HUES64 (cell line): ENCODE measurements around the gene TNFRSF1A.

Experiments used
- H3K27ac ChIP-seq: 2 replicates; pipeline ENCODE4 v1.7.0; 2013; ENCODE audit warnings: low read depth, low read length, inconsistent platforms
- H3K27me3 ChIP-seq: 2 replicates; pipeline ENCODE4 v1.6.1; 2013; ENCODE audit warnings: mild to moderate bottlenecking, low read length; ENCODE audit not compliant: insufficient read depth
- H3K36me3 ChIP-seq: 2 replicates; pipeline ENCODE4 v1.6.1; 2013; ENCODE audit warnings: mild to moderate bottlenecking, low read length; ENCODE audit not compliant: insufficient read depth
- H3K4me1 ChIP-seq: 2 replicates; pipeline ENCODE4 v1.6.1; 2013; ENCODE audit warnings: mild to moderate bottlenecking, low read length, moderate library complexity; ENCODE audit not compliant: insufficient read depth
- H3K4me3 ChIP-seq: 2 replicates; pipeline ENCODE4 v1.5.1; 2013; ENCODE audit warnings: mild to moderate bottlenecking, low read length, moderate library complexity
- H3K9ac ChIP-seq: 2 replicates; pipeline ENCODE4 v1.6.1; 2013; ENCODE audit warnings: mild to moderate bottlenecking, low read depth, low read length
- H3K9me3 ChIP-seq: 2 replicates; pipeline ENCODE4 v1.6.1; 2013; ENCODE audit warnings: low read depth, low read length; ENCODE audit not compliant: insufficient read depth
- WGBS: fragments of 150-250, 120-280 bp; methylation state at CpG from one replicate; pipeline ENCODE4 v1.1.7; 2013; ENCODE audit warnings: missing lambda C conversion rate; 5-methylcytosine and 5-hydroxymethylcytosine counted together

The TNFRSF1A gene

DNA sequence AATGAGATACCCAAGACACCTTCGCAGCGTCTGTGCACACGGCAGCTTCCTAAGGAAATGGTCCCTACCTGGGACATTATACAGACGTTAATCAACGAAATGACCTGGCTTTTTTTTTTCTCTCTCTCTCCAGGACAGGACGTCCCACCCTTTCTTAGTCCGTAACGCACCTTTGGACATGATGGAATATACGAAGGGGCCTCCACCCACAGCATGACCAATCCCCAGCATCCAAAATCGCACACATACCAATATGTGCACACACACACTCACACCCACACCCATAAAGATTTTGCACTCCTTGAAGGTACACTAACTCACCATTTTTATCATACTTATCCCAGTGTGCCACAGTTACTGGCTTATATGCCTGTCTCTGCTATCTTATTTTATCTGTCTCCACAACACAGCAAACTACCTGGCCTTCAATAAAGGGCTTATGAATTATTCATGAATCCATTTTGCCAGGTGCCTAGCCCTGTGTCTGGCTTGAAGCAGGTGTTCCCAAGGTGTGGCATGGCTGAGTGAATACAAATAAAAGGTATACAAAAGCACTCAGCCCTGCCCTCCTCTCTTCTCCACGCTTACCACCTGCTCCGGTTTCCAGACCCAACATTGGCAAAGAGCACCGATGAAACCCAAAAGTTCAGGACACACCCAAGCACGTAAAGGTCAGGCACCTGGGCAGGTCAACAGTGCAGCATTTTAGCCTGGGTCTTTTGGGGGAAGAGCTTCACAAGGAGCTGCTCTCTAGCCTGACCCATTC lies 31.3 kb upstream of the TNFRSF1A start:
- Histone ChIP-seq H3K27ac (peak overlapping the region; percentile 55; the same call in 1 of the 2 replicates), H3K4me3 (peak overlapping the region; percentile 56)

DNA sequence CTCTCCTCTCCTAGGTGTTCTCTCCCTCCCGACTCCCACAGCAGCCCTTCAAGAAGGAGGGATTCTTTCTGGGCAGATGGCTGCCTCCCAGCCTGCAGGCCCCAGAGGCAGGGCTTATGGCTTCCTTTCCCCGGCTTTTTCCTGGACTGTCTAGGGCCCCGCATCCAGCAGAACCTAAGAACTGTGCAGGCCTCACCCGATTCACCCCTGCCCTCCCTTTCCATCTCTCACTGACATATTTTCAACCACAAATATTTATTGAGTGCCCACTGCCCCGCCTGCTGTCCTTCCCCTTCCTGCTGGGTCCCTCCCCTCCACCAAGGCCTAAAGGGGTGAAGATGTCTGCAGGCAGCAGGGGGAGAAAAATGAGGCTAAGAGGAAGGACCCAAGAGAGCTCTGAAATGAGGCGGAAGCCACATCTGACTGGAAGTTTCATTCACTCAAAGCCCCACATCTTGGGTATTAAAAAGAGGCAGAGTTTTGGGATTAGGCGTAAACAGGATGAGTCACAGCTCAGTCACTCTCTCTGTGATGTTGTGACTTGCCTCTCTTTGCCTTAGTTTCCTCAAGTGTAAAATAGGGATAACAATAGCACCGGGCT lies 30.6 kb upstream of the TNFRSF1A start:
- Histone ChIP-seq H3K4me1 (peaks cover 60% of the 10 kb centered on the region), H3K4me3 (peak overlapping the region; percentile 56), H3K9me3 (no peaks in the 10 kb centered on the region), H3K9ac (no peak overlapping the region), H3K27me3 (peaks cover 9% of the 10 kb centered on the region; the same call in 1 of the 2 replicates), H3K27ac (peak overlapping the region; percentile 55; the same call in 1 of the 2 replicates), H3K36me3 (no peaks in the 10 kb centered on the region)
- WGBS, result 28% methylated on average over 8 of the region's 8 CpGs

More for the DNA sequence above, 31.3 kb upstream of the TNFRSF1A start:
- Histone ChIP-seq H3K4me1 (peaks cover 60% of the 10 kb centered on the region), H3K9me3 (no peaks in the 10 kb centered on the region), H3K27me3 (peaks cover 9% of the 10 kb centered on the region; the same call in 1 of the 2 replicates), H3K36me3 (no peaks in the 10 kb centered on the region), H3K9ac (no peak overlapping the region)
- WGBS, result 32% methylated on average over 14 of the region's 14 CpGs

DNA sequence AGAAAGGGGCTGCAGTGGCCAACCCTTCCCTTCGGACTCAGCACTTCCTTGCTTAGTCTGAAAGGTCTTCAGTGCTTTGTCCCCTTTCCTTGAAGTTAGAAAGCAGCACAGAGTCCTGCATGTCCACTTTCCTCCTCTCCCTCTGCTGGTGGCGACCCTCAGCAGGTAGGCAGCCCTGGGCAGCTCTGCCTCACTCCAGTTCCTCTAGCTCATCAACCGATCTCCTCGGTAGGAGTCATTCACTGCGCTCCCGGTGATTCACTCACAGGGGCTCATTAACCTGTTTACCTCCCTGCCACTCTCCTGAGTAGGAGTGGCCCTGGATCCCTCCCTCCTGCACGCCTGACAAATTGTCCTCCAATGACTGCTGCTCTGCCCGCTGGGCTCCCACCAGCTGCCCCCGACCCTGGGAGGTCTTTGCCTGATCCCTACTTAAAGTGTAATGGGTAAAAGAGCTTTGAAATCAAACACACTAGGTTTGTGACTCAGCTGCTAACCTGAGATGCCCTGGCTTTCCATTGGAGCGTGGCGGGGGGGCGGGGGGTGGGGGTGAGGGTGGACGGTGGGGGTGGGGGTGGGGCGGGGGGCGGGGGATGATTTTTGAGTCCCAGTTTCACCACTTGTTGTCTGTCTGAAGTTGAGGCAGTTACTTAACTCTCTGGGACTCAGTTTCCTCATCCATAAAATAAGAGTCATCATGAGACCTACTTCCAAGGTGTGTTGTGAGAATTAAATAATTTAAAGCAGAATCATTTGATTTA lies 29.3 kb upstream of the TNFRSF1A start:
- Histone ChIP-seq H3K27me3 (peaks cover 9% of the 10 kb centered on the region; the same call in 1 of the 2 replicates), H3K9ac (peak overlapping the region; percentile 2; the same call in 1 of the 2 replicates), H3K9me3 (no peaks in the 10 kb centered on the region), H3K36me3 (no peaks in the 10 kb centered on the region), H3K27ac (peak overlapping the region; percentile 86), H3K4me3 (peak overlapping the region; percentile 37), H3K4me1 (peaks cover 46% of the 10 kb centered on the region)
- WGBS, result 4% methylated on average over 9 of the region's 15 CpGs

DNA sequence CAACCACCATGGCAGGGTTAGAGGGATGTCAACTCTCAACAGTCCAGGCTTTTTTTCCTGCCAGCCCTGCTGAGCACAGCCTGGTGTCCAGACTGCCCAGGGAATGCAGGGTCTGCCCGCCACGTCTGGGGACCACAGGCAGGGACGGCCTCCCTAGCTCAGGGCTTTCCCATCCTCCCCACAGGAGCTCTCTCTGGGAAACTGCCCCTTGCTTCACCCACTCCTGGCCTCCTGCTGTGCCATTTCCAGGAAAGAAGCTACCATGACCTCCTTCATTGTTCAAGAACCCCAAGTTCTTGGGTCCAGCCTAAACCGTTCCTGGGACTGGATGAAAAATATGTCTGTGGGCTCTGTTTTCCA lies 28.7 kb upstream of the TNFRSF1A start:
- Histone ChIP-seq H3K27me3 (peaks cover 9% of the 10 kb centered on the region; the same call in 1 of the 2 replicates), H3K9me3 (no peaks in the 10 kb centered on the region), H3K27ac (peak overlapping the region; percentile 86), H3K4me1 (peaks cover 41% of the 10 kb centered on the region), H3K4me3 (peak overlapping the region; percentile 37), H3K9ac (peak overlapping the region; percentile 2; the same call in 1 of the 2 replicates), H3K36me3 (no peaks in the 10 kb centered on the region)
- WGBS, result 65% methylated on average over 4 of the region's 4 CpGs

DNA sequence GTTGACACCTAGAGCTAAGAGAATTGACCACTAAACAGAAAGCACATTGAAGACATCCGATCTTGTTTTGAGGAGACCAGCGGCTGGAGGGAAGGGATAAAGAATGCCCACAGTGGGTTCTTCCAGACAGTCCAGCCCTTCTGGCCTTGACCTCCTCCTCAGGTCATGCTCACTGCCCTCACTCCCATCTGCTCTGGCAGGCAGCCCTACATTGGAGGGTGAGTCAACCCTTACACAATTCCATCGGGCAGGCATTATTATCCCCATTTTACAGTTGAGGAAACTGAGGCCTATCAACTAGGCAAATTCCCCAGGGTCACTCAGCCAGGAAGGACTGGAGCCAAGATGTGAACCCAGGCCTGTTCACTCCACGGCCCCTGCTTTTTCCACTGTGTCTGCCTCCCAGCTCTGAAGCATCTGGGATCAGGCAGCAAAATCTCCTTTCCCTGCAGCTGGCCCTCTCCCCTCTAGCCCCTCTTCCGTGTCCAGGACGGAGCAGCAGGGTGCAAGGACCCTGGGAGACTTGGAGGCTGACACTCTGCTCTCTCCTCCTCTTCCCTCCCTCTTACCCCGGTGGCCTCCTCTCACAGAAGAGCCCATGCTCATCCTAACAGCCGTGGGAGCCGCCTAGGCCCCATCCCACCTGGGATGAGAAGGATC lies 28.2 kb upstream of the TNFRSF1A start:
- H3K4me3 ChIP-seq, result no peak overlapping the region
- peaks cover 40% of the 10 kb centered on the region for H3K4me1 ChIP-seq
- no peak overlapping the region for H3K9ac ChIP-seq
- peaks cover 9% of the 10 kb centered on the region; the same call in 1 of the 2 replicates for H3K27me3 ChIP-seq
- WGBS, result 83% methylated on average over 9 of the region's 9 CpGs
- H3K36me3 ChIP-seq, result no peaks in the 10 kb centered on the region
- H3K9me3 ChIP-seq, result no peaks in the 10 kb centered on the region
- peak overlapping the region; percentile 86 for H3K27ac ChIP-seq

DNA sequence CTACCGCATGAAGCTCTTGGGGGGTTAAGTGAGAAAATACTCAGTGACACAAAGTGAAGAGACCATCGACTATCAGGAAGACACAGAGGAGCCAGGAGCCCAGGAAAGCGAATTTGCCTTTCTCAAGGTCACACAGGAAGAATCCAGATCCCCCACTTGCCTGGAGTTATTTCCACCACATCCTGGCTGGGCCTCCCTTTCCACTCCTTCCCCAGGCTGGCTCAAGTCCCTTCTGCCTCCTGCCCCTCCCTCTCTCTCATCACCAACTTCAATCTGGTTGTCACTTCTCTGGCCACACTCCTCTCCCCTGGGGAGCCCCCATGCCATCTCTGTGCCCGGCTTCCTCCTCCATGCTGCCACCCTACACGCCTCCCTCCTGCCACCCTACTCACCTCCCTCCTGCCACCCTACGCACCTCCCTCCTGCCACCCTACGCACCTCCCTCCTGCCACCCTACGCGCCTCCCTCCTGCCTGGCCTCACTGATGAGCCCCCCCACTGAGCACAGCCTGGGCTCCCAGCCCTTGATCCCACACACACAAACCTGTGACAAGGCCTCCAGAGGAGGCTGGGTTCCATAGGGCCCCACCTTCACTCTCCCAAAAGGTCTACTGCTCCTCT lies 27.1 kb upstream of the TNFRSF1A start:
- Histone ChIP-seq H3K27me3 (peaks cover 3% of the 10 kb centered on the region; the same call in 1 of the 2 replicates), H3K36me3 (no peaks in the 10 kb centered on the region), H3K27ac (peak overlapping the region; percentile 5; the same call in 1 of the 2 replicates), H3K4me3 (no peak overlapping the region), H3K9ac (no peak overlapping the region), H3K9me3 (no peaks in the 10 kb centered on the region), H3K4me1 (peaks cover 40% of the 10 kb centered on the region)
- WGBS, result 86% methylated on average over 9 of the region's 9 CpGs

DNA sequence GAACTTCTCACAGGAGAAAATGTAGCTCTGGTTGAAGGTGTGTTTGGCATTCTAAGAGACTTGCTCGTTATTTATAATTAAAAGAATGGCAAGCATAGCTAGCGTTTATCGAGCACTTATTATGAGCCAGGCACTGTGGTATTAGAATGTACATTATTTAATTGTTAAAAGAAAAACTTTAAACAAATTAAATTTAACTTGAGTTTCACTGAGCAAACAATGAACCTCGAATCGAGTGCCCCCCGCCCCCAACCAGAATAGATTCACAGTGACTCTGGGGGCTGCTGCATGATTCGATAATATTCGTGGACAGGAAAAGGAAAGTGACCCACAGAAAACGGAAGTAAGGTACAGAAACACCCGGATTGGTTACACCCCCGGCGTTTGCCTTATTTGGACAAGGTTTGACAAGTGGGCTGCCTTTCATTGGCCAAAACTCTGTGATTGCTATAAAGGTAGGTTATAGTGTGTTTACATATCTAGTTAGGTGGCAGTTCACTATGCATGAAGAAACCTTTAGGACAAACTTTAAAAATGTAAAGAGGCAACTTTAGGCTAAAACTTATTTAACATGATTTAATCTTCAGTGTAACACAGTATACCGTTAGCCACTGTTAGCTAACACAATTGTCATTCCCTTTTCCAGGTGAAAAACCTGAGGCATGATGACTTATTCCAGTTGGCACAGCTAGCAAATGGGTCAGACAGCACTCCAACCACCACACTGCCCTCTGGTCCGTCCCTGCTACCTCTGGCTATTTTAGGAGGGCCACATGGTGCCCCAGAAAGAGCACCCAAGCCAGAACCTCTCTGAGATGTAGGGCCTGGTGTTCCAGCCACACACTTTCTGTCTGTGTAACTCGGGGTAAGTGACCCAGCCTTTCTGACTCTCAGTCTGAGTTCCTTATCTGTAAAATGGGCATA lies 26.4 kb upstream of the TNFRSF1A start:
- 89% methylated on average over 14 of the region's 15 CpGs for WGBS
- H3K27ac ChIP-seq, result peak overlapping the region; percentile 28; the same call in 1 of the 2 replicates
- H3K4me1 ChIP-seq, result peaks cover 33% of the 10 kb centered on the region
- H3K27me3 ChIP-seq, result no peaks in the 10 kb centered on the region
- H3K36me3 ChIP-seq, result no peaks in the 10 kb centered on the region
- no peak overlapping the region for H3K4me3 ChIP-seq
- H3K9ac ChIP-seq, result no peak overlapping the region
- no peaks in the 10 kb centered on the region for H3K9me3 ChIP-seq

DNA sequence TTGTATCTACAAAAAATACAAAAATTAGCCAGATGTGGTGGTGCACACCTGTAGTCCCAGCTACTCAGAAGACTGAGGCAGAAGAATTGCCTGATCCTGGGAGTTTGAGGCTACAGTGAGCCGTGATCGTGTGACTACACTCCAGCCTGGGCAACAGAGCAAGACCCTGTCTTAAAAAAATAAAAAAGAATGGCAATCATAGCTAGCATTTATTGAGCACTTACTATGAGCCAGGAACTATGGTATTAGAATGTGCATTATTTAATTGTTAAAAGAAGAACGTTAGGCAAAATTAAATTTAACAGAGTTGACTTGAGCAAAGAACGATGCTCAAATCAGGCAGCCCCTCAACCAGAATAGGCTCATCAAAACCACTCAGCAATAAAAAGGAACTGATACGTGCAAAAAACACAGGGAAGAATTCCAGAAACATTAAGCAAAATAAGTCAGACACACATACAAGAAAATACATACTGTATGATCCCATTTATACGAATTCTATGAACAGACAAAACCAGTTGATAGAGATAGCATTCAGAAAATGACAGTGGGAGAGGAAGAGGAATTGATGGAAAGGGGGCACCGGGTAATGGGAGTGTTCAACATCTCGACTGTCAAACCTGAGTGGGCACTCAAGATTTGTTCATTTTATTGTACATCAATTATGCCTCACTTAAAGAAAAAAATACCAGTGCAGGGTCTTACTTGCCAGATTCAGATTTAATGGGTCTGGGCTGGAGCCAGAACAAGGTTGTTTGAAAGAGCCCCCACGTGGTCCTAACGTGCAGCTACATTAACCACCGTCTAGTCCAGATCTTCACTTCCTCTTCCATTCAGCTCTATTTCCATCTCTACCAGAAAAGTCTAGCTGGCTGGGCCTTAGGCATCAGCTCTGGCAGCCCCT lies 25.4 kb upstream of the TNFRSF1A start:
- H3K9me3 ChIP-seq, result no peaks in the 10 kb centered on the region
- no peak overlapping the region for H3K4me3 ChIP-seq
- H3K9ac ChIP-seq, result no peak overlapping the region
- H3K27ac ChIP-seq, result 0 out of 2 replicates have a peak overlapping the region, but pooled peaks have one; percentile 28
- H3K27me3 ChIP-seq, result no peaks in the 10 kb centered on the region
- H3K4me1 ChIP-seq, result peaks cover 27% of the 10 kb centered on the region
- WGBS, result 82% methylated on average over 11 of the region's 11 CpGs
- peaks cover 1% of the 10 kb centered on the region; the same call in 1 of the 2 replicates for H3K36me3 ChIP-seq

DNA sequence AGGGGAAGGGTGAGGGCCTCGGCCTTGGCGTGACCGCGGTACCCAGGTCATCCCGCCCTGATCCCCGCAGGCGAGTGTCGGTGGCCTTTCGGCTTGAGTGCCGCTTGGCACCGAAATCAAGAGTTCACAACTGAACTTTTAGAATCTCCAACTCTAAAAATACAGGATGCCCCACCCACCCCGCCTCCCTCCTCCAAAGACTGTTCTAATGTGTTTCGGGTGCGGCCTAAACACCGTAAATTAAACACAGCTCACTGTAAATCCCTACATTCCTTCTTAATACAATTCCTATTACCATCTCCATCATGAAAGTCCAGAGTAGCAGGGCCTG lies 22.1 kb upstream of the TNFRSF1A start:
- Histone ChIP-seq H3K4me3 (peak overlapping the region; percentile 68), H3K27me3 (no peaks in the 10 kb centered on the region), H3K9me3 (no peaks in the 10 kb centered on the region), H3K27ac (peak overlapping the region; percentile 68; the same call in 1 of the 2 replicates), H3K9ac (peak overlapping the region; percentile 61), H3K4me1 (peaks cover 11% of the 10 kb centered on the region), H3K36me3 (peaks cover 26% of the 10 kb centered on the region; the same call in 1 of the 2 replicates)
- 52% methylated on average over 15 of the region's 15 CpGs for WGBS
